ENCODE results near the gene DNAAF9.

The DNAAF9 gene

GRCh38 chr20:3407040-3407770 lies at the start of gene DNAAF9:
Gene DNAAF9 (minus strand): TSS chr20:3407669. CDS start chr20:3407557, 112 bp downstream.
- TF ChIP-seq EZH2phosphoT487 (conservative IDR thresholded peaks at IDR 0.05; ENCODE audit: low read length): no peak
- TF ChIP-seq CTCF (IDR thresholded peaks at IDR 0.05; ENCODE audit: insufficient read depth, low read length, poor library complexity, severe bottlenecking): no peak
- Histone ChIP-seq H3K79me2 (ENCODE audit: insufficient read depth, low read length) (no peaks in the 10 kb centered on the region), H3K36me3 (ENCODE audit: low read length) (no peaks in the 10 kb centered on the region), H3K27ac (ENCODE audit: low read depth, low read length) (no peak within 1 kb of the TSS), H4K20me1 (ENCODE audit: low read depth, low read length) (no peaks in the 10 kb centered on the region), H3K4me3 (ENCODE audit: insufficient read depth, low read length, poor library complexity, severe bottlenecking) (peak within 1 kb of the TSS; percentile 11), H2AFZ (ENCODE audit: low read depth, low read length, severe bottlenecking) (no peak within 1 kb of the TSS), H3K27me3 (ENCODE audit: low read length) (0 out of 2 replicates have a peak, but pooled peaks cover 3% of the 10 kb centered on the region), H3K9me3 (ENCODE audit: insufficient read depth, low read length) (no peaks in the 10 kb centered on the region), H3K9me2 (replicated peaks; ENCODE audit: insufficient read depth, low read length) (no peaks in the 10 kb centered on the region), H3K4me2 (ENCODE audit: low read depth, low read length, poor library complexity, severe bottlenecking) (peak within 1 kb of the TSS; percentile 57), H3K9ac (ENCODE audit: low read length) (no peak within 1 kb of the TSS; the same call in 1 of the 2 replicates), H3F3A (ENCODE audit: insufficient read depth) (no peaks in the 10 kb centered on the region)

- Histone ChIP-seq H3K36me3 (ENCODE audit: low read length) (no peaks in the 10 kb centered on the region), H3K9me3 (ENCODE audit: insufficient read depth, low read length) (no peaks in the 10 kb centered on the region), H3K27ac (ENCODE audit: low read depth, low read length) (no peak overlapping the region), H3K9me2 (replicated peaks; ENCODE audit: insufficient read depth, low read length) (no peaks in the 10 kb centered on the region), H3F3A (ENCODE audit: insufficient read depth) (no peaks in the 10 kb centered on the region), H4K20me1 (ENCODE audit: low read depth, low read length) (no peaks in the 10 kb centered on the region), H3K4me3 (ENCODE audit: insufficient read depth, low read length, poor library complexity, severe bottlenecking) (no peak overlapping the region), H3K27me3 (ENCODE audit: low read length) (no peaks in the 10 kb centered on the region), H3K4me2 (ENCODE audit: low read depth, low read length, poor library complexity, severe bottlenecking) (no peak overlapping the region), H3K9ac (ENCODE audit: low read length) (no peak overlapping the region), H3K79me2 (ENCODE audit: insufficient read depth, low read length) (no peaks in the 10 kb centered on the region), H2AFZ (ENCODE audit: low read depth, low read length, severe bottlenecking) (no peak overlapping the region)
- TF ChIP-seq CTCF (IDR thresholded peaks at IDR 0.05; ENCODE audit: insufficient read depth, low read length, poor library complexity, severe bottlenecking) (no peak), EZH2phosphoT487 (conservative IDR thresholded peaks at IDR 0.05; ENCODE audit: low read length) (no peak)
These were observed 49.2 kb upstream of the DNAAF9 start for GRCh38 chr20:3456648-3457047.

GRCh38 chr20:3454831-3455230 lies 47.4 kb upstream of the DNAAF9 start:
- no peak for TF ChIP-seq CTCF (IDR thresholded peaks at IDR 0.05; ENCODE audit: insufficient read depth, low read length, poor library complexity, severe bottlenecking)
- no peak for TF ChIP-seq EZH2phosphoT487 (conservative IDR thresholded peaks at IDR 0.05; ENCODE audit: low read length)

More at GRCh38 chr20:3454831-3455230, 47.4 kb upstream of the DNAAF9 start:
- H3K27me3 ChIP-seq (ENCODE audit: low read length): no peaks in the 10 kb centered on the region
- H3K9ac ChIP-seq (ENCODE audit: low read length): no peak overlapping the region
- no peak overlapping the region for H2AFZ ChIP-seq (ENCODE audit: low read depth, low read length, severe bottlenecking)
- no peak overlapping the region for H3K27ac ChIP-seq (ENCODE audit: low read depth, low read length)
- H3F3A ChIP-seq (ENCODE audit: insufficient read depth): no peaks in the 10 kb centered on the region
- H3K4me3 ChIP-seq (ENCODE audit: insufficient read depth, low read length, poor library complexity, severe bottlenecking): no peak overlapping the region
- no peak overlapping the region for H3K4me2 ChIP-seq (ENCODE audit: low read depth, low read length, poor library complexity, severe bottlenecking)
- H3K9me2 ChIP-seq (replicated peaks; ENCODE audit: insufficient read depth, low read length): no peaks in the 10 kb centered on the region
- no peaks in the 10 kb centered on the region for H3K36me3 ChIP-seq (ENCODE audit: low read length)
- H3K79me2 ChIP-seq (ENCODE audit: insufficient read depth, low read length): no peaks in the 10 kb centered on the region
- no peaks in the 10 kb centered on the region for H3K9me3 ChIP-seq (ENCODE audit: insufficient read depth, low read length)
- H4K20me1 ChIP-seq (ENCODE audit: low read depth, low read length): no peaks in the 10 kb centered on the region
